Stimulated activated CD4-positive, alpha-beta T cell treated with anti-CD3 and anti-CD28 coated beads, Interleukin-12 subunit alpha, Interleukin-12 subunit beta, amount 100 ng/mL, for 48 hours (primary cell): ENCODE measurements around the gene RPL28.
"Not testable (repeated sequence)": the region's sequence is repeated elsewhere in the genome, so short reads cannot be mapped to it uniquely, and the experiment has no call there.

Source experiments
- DNase-seq, 3 donors: peaks; one replicate each; pipeline ENCODE4 v3.0.0-alpha.2; 2020; ENCODE audit warnings: low read depth in 2 of 3, low spot score in 1 of 3

RPL28 gene

DNA sequence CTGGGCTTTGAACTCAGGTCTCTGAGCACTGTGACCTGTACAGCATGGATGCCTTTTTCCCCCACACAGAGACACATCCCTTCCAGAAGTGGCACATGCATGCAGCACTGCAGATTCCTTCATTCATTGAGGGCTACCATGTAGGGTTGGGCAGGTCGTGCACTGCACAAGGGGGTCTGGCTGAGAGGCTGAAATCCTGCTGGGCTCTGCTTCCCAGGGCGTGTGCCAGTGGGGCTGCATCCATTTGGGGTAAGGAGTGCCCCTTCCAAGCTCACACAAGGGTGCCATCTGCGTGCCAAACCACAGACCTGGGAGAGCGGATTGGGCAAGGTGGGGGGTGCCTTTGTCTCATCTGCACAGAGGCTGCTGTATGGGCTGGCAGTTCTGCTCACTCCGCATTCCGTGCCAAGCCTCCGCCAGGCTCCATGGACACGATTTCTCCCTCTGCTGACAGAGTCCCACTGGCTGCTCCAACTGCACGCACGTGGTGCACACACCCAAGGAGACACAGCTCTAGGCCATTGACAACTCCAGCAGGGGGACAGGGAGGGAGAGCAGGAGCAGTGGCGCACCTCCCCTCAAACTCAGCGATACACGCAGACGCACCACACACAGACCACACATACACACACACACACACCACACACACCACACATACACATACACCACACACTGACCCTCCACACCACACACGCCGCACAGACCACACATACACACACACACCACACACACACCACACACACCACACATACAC, 61.9 kb downstream of the RPL28 start:
- no peak for DNase-seq

DNA sequence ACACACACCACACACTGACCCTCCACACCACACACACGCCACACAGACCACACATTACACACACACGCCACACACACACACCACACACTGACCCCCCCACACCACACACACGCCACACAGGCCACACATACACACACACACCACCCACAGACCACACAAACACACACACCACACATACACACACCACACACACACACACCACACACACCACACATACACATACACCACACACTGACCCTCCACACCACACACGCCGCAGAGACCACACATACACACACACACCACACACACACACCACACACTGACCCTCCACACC, 62.4 kb downstream of the RPL28 start:
- not testable (repeated sequence) for DNase-seq

DNA sequence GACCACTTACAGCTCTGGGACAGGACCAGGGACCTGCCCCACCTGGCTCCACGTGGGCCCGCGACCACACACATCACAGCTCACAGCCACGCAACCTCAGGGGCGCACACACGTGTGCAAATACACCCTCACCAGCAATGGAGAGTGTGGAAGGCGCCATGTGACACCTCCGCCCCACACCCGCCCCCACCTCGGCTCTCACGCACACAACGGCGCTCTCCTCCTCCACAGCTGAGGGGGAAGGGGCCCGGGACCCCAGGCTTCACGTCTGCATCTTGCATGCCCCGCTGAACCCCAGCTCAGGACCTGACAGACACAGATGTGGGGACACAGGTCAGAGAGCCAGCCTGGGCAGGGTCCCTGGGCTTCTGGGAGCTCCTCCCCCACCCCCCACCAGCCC, 63.7 kb downstream of the RPL28 start:
- no peak for DNase-seq

DNA sequence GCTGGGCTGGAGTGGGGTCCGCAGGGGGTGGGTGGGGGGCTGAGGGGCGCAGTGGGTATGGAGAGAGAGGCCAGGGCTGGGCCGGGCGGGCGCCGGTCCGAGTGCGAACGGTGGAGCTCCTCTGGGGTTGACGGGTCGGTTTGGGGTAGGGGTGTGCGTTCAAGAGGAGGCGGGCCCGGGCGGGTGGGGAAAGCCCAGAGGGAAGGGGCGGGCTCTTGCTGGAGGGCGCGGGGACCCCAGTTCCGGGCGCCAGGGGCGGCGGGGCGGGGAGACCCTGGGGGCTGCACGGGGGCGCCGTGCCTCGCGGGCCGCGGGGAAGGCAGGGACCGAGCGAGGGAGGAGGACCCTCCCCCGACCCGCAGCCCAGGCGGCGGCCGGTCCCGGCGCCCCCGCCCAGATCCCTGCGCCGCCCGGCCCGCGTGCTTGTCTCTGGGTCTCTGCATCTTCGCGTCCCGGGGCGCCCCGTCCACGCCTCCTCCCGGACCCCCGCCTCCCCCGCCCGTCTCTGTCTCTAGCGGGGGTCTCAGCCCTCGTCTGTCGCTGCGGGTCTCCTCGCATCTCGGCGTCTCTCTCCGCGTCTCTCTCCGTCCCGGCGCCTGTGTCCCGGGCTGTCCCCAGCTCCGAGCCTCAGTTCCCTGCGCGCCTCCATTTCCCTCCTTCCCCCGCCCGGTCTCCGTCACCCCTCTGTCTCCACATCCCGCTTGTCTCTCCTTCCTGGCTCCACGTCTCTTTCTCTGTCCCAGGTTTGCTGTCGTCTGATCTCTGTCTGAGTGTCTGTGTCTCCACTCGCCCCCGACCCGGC, 65.6 kb downstream of the RPL28 start:
- no peak for DNase-seq

DNA sequence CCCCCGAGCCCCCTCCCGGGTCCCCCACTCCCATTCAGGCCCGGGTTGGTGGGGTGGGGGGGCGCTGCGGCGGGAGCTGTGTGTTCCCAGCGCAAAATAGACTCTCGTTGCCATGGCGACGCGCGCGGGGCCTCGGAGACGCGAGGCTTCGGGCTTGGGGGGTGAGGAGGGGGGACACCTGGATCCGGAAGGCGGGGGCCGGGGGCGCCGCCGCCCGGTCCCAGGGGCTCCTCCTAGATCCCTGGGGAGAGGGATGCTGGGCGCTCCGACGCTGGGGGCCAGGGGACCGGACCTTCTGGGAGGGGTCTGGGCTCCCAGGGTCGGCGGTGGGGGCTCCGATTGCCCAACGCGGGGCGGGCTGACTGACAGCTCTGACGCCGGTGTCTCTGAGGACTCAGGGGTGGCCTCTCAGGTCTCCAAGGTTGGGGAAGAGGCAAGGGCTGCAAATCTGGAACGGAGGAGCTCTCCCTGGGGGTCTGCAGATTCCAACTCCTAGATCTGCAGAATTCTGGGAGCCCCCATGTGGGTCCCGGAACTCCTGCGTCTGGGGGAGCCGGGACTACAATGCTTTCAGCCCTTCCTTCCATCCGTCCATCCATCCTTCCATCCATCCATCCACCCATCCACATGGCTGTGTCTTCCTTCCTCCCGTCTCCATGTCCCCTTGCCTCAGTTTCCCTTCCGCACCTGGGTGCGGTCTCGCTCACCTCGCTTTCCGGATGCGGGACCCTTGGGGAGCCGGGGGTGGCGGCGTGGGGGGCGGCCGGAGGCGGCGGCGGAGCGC, 66.4 kb downstream of the RPL28 start:
- DNase-seq = no peak
